Right lobe of liver (tissue), 4 donors: ENCODE results near the gene MAST2.

Experiments used
- POLR2A ChIP-seq: fragments of 450-650 bp; IDR thresholded peaks from one replicate; pipeline ENCODE4 v1.6.1; 2017; ENCODE audit warnings: antibody characterized with exemption, mild to moderate bottlenecking
- TF ChIP-seq, protein P1 (sequence below), 4 donors: fragments of 200-600 bp in 3 of 4; fragments of 450-650 bp in 1 of 4; IDR thresholded peaks; one replicate each; pipeline versions ENCODE4 v1.5.1 to v1.8.0; 2016 to 2022; ENCODE audit warnings: antibody characterized with exemption in 4 of 4, mild to moderate bottlenecking in 2 of 4
- donor health status: DM: no; HTN: no; CAD: no.
- donor health status: DM: no; HTN: no; CAD: no.
- donor health status: DM: no; HTN: yes; CAD: no.

DNA sequence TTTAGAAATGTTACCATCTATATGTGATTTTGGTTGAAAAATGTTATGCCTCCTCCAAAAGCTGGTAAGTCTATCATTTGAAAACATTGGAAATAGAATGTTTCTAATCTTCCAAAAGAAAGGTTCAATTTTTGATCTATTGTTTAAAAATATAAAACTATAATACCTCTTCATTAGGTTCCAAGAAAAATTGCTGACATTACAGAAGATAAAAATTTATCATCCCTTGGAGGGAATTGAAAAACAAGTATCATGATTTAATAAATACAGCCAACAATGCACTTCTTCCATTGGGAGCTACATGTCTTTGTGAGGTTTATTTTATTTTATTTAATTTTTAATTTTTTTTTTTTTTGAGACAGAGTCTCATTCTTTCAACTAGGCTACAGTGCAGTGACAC, 180.6 kb downstream of the MAST2 start:
- TF ChIP-seq POLR2A, result no peak
- TF ChIP-seq, protein P1, sequence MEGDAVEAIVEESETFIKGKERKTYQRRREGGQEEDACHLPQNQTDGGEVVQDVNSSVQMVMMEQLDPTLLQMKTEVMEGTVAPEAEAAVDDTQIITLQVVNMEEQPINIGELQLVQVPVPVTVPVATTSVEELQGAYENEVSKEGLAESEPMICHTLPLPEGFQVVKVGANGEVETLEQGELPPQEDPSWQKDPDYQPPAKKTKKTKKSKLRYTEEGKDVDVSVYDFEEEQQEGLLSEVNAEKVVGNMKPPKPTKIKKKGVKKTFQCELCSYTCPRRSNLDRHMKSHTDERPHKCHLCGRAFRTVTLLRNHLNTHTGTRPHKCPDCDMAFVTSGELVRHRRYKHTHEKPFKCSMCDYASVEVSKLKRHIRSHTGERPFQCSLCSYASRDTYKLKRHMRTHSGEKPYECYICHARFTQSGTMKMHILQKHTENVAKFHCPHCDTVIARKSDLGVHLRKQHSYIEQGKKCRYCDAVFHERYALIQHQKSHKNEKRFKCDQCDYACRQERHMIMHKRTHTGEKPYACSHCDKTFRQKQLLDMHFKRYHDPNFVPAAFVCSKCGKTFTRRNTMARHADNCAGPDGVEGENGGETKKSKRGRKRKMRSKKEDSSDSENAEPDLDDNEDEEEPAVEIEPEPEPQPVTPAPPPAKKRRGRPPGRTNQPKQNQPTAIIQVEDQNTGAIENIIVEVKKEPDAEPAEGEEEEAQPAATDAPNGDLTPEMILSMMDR (IDR thresholded peaks at IDR 0.05), result no peak
